Sigmoid colon (tissue), 4 donors: Measurements from ENCODE around the gene PPA2.
"Not testable (repeated sequence)": the region's sequence is repeated elsewhere in the genome, so short reads cannot be mapped to it uniquely, and the experiment has no call there.

Experiments used
- CTCF ChIP-seq, 4 experiments: fragments of 450-650 bp in 3 of 4; fragments of 200-600 bp in 1 of 4; IDR thresholded peaks; one replicate each; pipeline ENCODE4 v1.5.1; 2016 to 2019; ENCODE audit warnings: antibody characterized with exemption in 4 of 4, mild to moderate bottlenecking in 3 of 4, moderate library complexity in 2 of 4
- EP300 ChIP-seq, 4 donors: sonication (generic); formaldehyde crosslinking; IDR thresholded peaks; one replicate each; pipeline ENCODE4 v1.6.1; 2017; ENCODE audit warnings: antibody characterized with exemption in 4 of 4
- POLR2A ChIP-seq, 2 donors: fragments of 450-650 bp; IDR thresholded peaks; one replicate each; pipeline ENCODE4 v1.6.1; 2016; ENCODE audit warnings: antibody characterized with exemption in 2 of 2, mild to moderate bottlenecking in 2 of 2, moderate library complexity in 2 of 2
- POLR2AphosphoS5 ChIP-seq, 4 donors: sonication (generic); formaldehyde crosslinking; IDR thresholded peaks; one replicate each; pipeline ENCODE4 v1.6.1; 2017; ENCODE audit warnings: antibody characterized with exemption in 4 of 4

GRCh38 chr4:105409135-105409534 is 64.7 kb downstream of the PPA2 start:
- TF ChIP-seq CTCF, POLR2A, POLR2AphosphoS5, EP300 (IDR thresholded peaks at IDR 0.05): not testable (repeated sequence)
